K562 (cell line): Measurements from ENCODE around the gene ZNF337. TPM values are rescaled to one million over a fixed set of nuclear protein-coding genes. Genes with fewer than 3 reads are reported as not detected.

Experiments used
- ATAC-seq: fragments of 200-7000 bp; cut with Tn5 transposase; 3 replicates; pipeline ENCODE4 v1.9.1; 2020; ENCODE audit warnings: moderate library complexity
- BruUV-seq: library from RNA; stranded (reverse); fragments of 400-500 nt; replicated peaks from 2 replicates; lab custom pipeline; 2021; lab: Mats Ljungman, UMichigan
- CTCF ChIA-PET: fragments of 300-600 bp; formaldehyde crosslinking; extraction: SDS; loops from one replicate; lab custom pipeline; 2021; ENCODE audit warnings: low intra/inter-chr PET ratio; lab: Yijun Ruan, JAX
- POLR2A ChIA-PET: fragments of 300-600, 350-650 bp; sonication (Branson Sonifier 250); formaldehyde crosslinking; extraction: SDS; loops from one replicate; lab custom pipeline; 2021; ENCODE audit warnings: antibody characterized with exemption, inconsistent platforms; lab: Yijun Ruan, JAX
- DNase-seq, 4 experiments: peaks; one replicate each; pipeline versions ENCODE4 v3.0.0 to v3.0.0-alpha.2; 2011 to 2018; ENCODE audit warnings: low spot score in 3 of 4, mixed read lengths in 3 of 4; ENCODE audit errors: extremely low read depth in 1 of 4
- FAIRE-seq: peaks from 2 replicates; lab custom pipeline; 2011; peaks lifted over from hg19 to GRCh38; lab: Jason Lieb, UNC
- H2AFZ ChIP-seq: 2 replicates; pipeline ENCODE4 v1.6.0; 2011; ENCODE audit warnings: low read depth, low read length, control low read depth, inconsistent platforms
- H3K27ac ChIP-seq: fragments of 200-600 bp; 3 replicates; pipeline ENCODE4 v1.8.0; 2011; ENCODE audit warnings: low read depth, mild to moderate bottlenecking, control low read depth, inconsistent platforms, low read length, moderate library complexity, mixed read lengths; ENCODE audit errors: extremely low read depth
- H3K27me3 ChIP-seq, 2 experiments: fragments of 300-600 bp in 1 of 2; 2 replicates in 1 of 2; 3 replicates in 1 of 2; pipeline versions ENCODE4 v1.6.0 to v1.8.0; 2011; ENCODE audit warnings: inconsistent platforms in 2 of 2, low read length in 2 of 2, mild to moderate bottlenecking in 1 of 2, mixed read lengths in 1 of 2, moderate library complexity in 1 of 2; ENCODE audit not compliant: control insufficient read depth in 2 of 2, insufficient read depth in 2 of 2
- H3K36me3 ChIP-seq: fragments of 300-600 bp; 3 replicates; pipeline ENCODE4 v1.8.0; 2011; ENCODE audit warnings: mild to moderate bottlenecking, low read length, inconsistent platforms; ENCODE audit not compliant: control insufficient read depth, insufficient read depth
- H3K4me1 ChIP-seq, 2 experiments: fragments of 200-600 bp in 1 of 2; replicated peaks in 1 of 2; 2 replicates in 1 of 2; 3 replicates in 1 of 2; pipeline versions ENCODE4 v1.5.1 to v1.8.0; 2011; ENCODE audit warnings: inconsistent platforms in 2 of 2, low read length in 2 of 2, mild to moderate bottlenecking in 1 of 2, mixed read lengths in 1 of 2, moderate library complexity in 1 of 2; ENCODE audit not compliant: control insufficient read depth in 2 of 2, insufficient read depth in 2 of 2
- H3K4me2 ChIP-seq: 2 replicates; pipeline ENCODE4 v1.6.1; 2011; ENCODE audit warnings: low read length, control low read depth, inconsistent platforms, mixed read lengths; ENCODE audit not compliant: insufficient read depth
- H3K4me3 ChIP-seq: fragments of 200-600 bp; sonication (generic), shearing (Covaris generic); 2 replicates; pipeline ENCODE4 v1.5.1; 2016; ENCODE audit warnings: control low read depth, inconsistent platforms
- H3K79me2 ChIP-seq: fragments of 200-600 bp; 3 replicates; pipeline ENCODE4 v1.8.0; 2011; ENCODE audit warnings: low read length, inconsistent platforms; ENCODE audit not compliant: control insufficient read depth, insufficient read depth
- H3K9ac ChIP-seq, 2 experiments: 2 replicates each; pipeline versions ENCODE4 v1.6.0 to v1.6.1; 2011; ENCODE audit warnings: low read depth in 2 of 2, low read length in 2 of 2, control low read depth in 1 of 2, inconsistent platforms in 1 of 2, mild to moderate bottlenecking in 1 of 2, mixed read lengths in 1 of 2; ENCODE audit not compliant: insufficient read depth in 1 of 2
- H3K9me1 ChIP-seq: one replicate; pipeline ENCODE4 v1.6.0; 2011; ENCODE audit warnings: inconsistent platforms, mild to moderate bottlenecking, low read length, moderate library complexity; ENCODE audit not compliant: control insufficient read depth, insufficient read depth
- H3K9me3 ChIP-seq: replicated peaks from 2 replicates; pipeline ENCODE4 v1.5.1; 2011; ENCODE audit warnings: low read depth, low read length, inconsistent platforms; ENCODE audit not compliant: control insufficient read depth, insufficient read depth
- H4K20me1 ChIP-seq: replicated peaks from 2 replicates; pipeline ENCODE4 v1.6.1; 2011; ENCODE audit warnings: low read length, inconsistent platforms, mixed read lengths; ENCODE audit not compliant: control insufficient read depth, insufficient read depth
- CC2D1A ChIP-seq: fragments of 450-650 bp; IDR thresholded peaks from 2 replicates; pipeline ENCODE4 v1.6.1; 2017; ENCODE audit warnings: mild to moderate bottlenecking
- ESRRA ChIP-seq: fragments of 450-650 bp; IDR thresholded peaks from 2 replicates; pipeline ENCODE4 v1.6.1; 2014; ENCODE audit warnings: low read depth, mild to moderate bottlenecking, moderate library complexity, borderline replicate concordance
- PRMT5 ChIP-seq: sonication (generic); formaldehyde crosslinking; IDR thresholded peaks from 2 replicates; pipeline ENCODE4 v1.5.0; 2020; ENCODE audit warnings: missing genetic modification reagents
- RBM34 ChIP-seq: fragments of 200-400 bp; formaldehyde crosslinking; IDR thresholded peaks from 2 replicates; pipeline ENCODE4 v1.6.1; 2018; ENCODE audit warnings: low read length, borderline replicate concordance; ENCODE audit not compliant: insufficient read depth
- ZNF449 ChIP-seq: fragments of 250-450 bp; sonication (Bioruptor Pico); IDR thresholded peaks from 2 replicates; pipeline ENCODE4 v1.8.0; 2022; ENCODE audit warnings: moderate library complexity, mild to moderate bottlenecking, inconsistent platforms
- WGBS: fragments of 100-300 bp; shearing (Covaris generic); methylation state at CpG from one replicate; pipeline ENCODE4 v1.1.6; 2016; ENCODE audit warnings: low coverage, mixed read lengths; ENCODE audit not compliant: insufficient coverage; ENCODE audit errors: missing lambda C conversion rate; 5-methylcytosine and 5-hydroxymethylcytosine counted together
- in situ Hi-C: fragments of 300-500 bp; cut with MboI; formaldehyde crosslinking; loops from 4 replicates; pipeline ENCODE4 v1.15.0; 2018; ENCODE audit warnings: inconsistent platforms, mixed read lengths
- intact Hi-C: fragments of 100-400 bp; cut with micrococcal nuclease; formaldehyde crosslinking; loops from 2 replicates; pipeline ENCODE4 v1.14.2; 2022
- polyA plus RNA-seq, 8 experiments: library from polyadenylated mRNA; depleted of rRNA in 4 of 8; stranded (reverse) in 5 of 8; unstranded in 3 of 8; fragments of >200 nt; fragmentation: Nextera tagmentation in 2 of 8; fragmentation: Illumina TruSeq in 1 of 8; extraction: Ambion mirVana in 2 of 8; extraction: Trizol in 1 of 8; gene quantifications; 2 replicates each; pipeline versions ENCODE4 v1.2.1 to v1.2.3, GENCODE V29; 2011 to 2014; ENCODE audit warnings: inconsistent platforms in 1 of 8, missing spikeins in 1 of 8
- total RNA-seq, 7 experiments: library from RNA; depleted of rRNA in 6 of 7; stranded (reverse); fragments of >200 nt in 6 of 7; fragmentation: Illumina TruSeq in 2 of 7; extraction: Trizol in 2 of 7; gene quantifications; 2 replicates each; pipeline versions ENCODE4 v1.2.1 to v1.2.3, GENCODE V29; 2011 to 2021; ENCODE audit warnings: low replicate concordance in 1 of 7
- TF ChIP-seq, protein P1 (sequence below): fragments of 250-450 bp; sonication (Bioruptor Pico); IDR thresholded peaks from 2 replicates; pipeline ENCODE4 v1.5.0; 2021
- TF ChIP-seq, protein P2 (sequence below): fragments of 200-800 bp; sonication (Bioruptor generic); IDR thresholded peaks from 2 replicates; pipeline ENCODE4 v1.6.1; 2016; ENCODE audit warnings: missing genetic modification characterization, missing compliant biosample characterization

ZNF337 gene
- total and polyA plus RNA-seq, 9 of the 15 experiments (the other 6 are each of a cell fraction or from before 2014, with no cell fraction given): 0.25 to 5.6 (median 3.5) TPM

GRCh38 chr20:25686081-25687067 lies 10.3 kb downstream of the ZNF337 start (continued):
- TF ChIP-seq ZNF449: no peak

DNA sequence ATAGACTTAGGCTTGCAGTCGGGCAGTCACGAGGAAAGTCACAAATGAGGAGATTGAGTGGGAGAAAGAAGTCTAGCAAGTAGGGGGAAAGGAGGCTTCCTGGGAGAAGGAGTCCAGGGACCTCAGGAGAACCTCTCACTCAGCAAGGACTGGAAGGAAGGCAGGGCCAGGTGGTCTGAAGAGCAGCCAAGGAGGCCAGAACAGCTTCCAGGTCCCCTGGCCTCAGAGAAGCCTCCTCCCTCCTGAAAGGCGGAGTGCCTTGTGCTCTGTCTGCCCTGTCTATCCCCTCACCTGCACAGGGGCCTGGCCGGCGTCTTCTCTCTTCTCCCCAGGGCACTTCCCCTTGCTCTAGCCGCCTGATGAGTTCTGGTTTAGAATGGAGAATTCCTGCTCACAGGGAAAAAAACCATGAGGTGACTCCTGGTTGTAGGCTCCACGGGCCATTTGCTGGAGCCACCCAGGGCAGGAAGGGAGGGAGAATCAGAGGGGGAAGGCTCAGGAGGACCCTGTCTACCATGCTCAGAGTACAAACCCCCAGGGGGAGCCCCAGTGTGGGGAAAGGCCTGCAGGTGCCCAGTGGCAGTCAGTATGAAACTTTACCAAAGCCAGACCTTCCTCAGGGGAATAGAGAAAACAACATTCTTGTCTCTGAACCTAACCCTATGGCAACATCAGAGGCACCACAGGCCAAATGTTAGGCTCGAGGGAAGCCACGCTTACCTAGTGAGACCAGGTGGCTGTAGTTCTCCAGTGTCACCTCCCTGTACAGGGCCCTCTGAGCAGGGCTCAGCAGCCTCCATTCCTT lies 11.2 kb downstream of the ZNF337 start:
- no peak overlapping the region for H3K4me3 ChIP-seq
- intact Hi-C loops: no loop called here
- no peaks in the 10 kb centered on the region for H3K9me1 ChIP-seq
- ATAC-seq (peak; percentile 59), DNase-seq (no peak), FAIRE-seq (no peak)
- 77% methylated on average over 5 of the region's 9 CpGs for WGBS
- in situ Hi-C loops: no loop called here
- H3K36me3 ChIP-seq: peaks cover 3% of the 10 kb centered on the region; the same call in 1 of the 3 replicates
- H3K27me3 ChIP-seq: no peaks in the 10 kb centered on the region
- H2AFZ ChIP-seq: no peak overlapping the region
- no peak overlapping the region for H3K27ac ChIP-seq
- H3K9ac ChIP-seq: peak overlapping the region in 1 of 2 experiments; percentile 17; a peak in 1 of 4 replicates
- H3K4me1 ChIP-seq: no peaks in the 10 kb centered on the region
- no TSS peak for BruUV-seq
- ChIA-PET POLR2A (no interaction called here), CTCF (no interaction called here)
- no peaks in the 10 kb centered on the region for H3K9me3 ChIP-seq
- H4K20me1 ChIP-seq: no peaks in the 10 kb centered on the region
- no peak overlapping the region for H3K4me2 ChIP-seq
- no peaks in the 10 kb centered on the region for H3K79me2 ChIP-seq
- TF ChIP-seq CC2D1A: no peak
- TF ChIP-seq RBM34: no peak
- TF ChIP-seq, protein P1, sequence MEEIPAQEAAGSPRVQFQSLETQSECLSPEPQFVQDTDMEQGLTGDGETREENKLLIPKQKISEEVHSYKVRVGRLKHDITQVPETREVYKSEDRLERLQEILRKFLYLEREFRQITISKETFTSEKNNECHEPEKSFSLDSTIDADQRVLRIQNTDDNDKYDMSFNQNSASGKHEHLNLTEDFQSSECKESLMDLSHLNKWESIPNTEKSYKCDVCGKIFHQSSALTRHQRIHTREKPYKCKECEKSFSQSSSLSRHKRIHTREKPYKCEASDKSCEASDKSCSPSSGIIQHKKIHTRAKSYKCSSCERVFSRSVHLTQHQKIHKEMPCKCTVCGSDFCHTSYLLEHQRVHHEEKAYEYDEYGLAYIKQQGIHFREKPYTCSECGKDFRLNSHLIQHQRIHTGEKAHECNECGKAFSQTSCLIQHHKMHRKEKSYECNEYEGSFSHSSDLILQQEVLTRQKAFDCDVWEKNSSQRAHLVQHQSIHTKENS (CRISPR knock-in tag): no peak
- no peak for TF ChIP-seq PRMT5
- TF ChIP-seq ESRRA: no peak
- TF ChIP-seq, protein P2, sequence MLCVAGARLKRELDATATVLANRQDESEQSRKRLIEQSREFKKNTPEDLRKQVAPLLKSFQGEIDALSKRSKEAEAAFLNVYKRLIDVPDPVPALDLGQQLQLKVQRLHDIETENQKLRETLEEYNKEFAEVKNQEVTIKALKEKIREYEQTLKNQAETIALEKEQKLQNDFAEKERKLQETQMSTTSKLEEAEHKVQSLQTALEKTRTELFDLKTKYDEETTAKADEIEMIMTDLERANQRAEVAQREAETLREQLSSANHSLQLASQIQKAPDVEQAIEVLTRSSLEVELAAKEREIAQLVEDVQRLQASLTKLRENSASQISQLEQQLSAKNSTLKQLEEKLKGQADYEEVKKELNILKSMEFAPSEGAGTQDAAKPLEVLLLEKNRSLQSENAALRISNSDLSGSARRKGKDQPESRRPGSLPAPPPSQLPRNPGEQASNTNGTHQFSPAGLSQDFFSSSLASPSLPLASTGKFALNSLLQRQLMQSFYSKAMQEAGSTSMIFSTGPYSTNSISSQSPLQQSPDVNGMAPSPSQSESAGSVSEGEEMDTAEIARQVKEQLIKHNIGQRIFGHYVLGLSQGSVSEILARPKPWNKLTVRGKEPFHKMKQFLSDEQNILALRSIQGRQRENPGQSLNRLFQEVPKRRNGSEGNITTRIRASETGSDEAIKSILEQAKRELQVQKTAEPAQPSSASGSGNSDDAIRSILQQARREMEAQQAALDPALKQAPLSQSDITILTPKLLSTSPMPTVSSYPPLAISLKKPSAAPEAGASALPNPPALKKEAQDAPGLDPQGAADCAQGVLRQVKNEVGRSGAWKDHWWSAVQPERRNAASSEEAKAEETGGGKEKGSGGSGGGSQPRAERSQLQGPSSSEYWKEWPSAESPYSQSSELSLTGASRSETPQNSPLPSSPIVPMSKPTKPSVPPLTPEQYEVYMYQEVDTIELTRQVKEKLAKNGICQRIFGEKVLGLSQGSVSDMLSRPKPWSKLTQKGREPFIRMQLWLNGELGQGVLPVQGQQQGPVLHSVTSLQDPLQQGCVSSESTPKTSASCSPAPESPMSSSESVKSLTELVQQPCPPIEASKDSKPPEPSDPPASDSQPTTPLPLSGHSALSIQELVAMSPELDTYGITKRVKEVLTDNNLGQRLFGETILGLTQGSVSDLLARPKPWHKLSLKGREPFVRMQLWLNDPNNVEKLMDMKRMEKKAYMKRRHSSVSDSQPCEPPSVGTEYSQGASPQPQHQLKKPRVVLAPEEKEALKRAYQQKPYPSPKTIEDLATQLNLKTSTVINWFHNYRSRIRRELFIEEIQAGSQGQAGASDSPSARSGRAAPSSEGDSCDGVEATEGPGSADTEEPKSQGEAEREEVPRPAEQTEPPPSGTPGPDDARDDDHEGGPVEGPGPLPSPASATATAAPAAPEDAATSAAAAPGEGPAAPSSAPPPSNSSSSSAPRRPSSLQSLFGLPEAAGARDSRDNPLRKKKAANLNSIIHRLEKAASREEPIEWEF (CRISPR knock-in tag): no peak
